Cardiac fibroblast (primary cell): ENCODE results near the gene MACROD2.

Source experiments
- DNase-seq, 2 donors: peaks; one replicate each; pipeline versions ENCODE4 v3.0.0 to v3.0.0-alpha.2; 2010; ENCODE audit warnings: low read depth in 2 of 2
- H3K4me3 ChIP-seq, 2 donors: replicated peaks in 1 of 2; 1 replicate in 1 of 2; 2 replicates in 1 of 2; pipeline ENCODE4 v1.5.1; 2011; ENCODE audit warnings: low read depth in 2 of 2, low read length in 2 of 2, mild to moderate bottlenecking in 2 of 2, moderate library complexity in 1 of 2
- TF ChIP-seq, protein P1 (sequence below): IDR thresholded peaks from one replicate; pipeline ENCODE4 v1.5.1; 2011; ENCODE audit warnings: low read depth, mild to moderate bottlenecking, low read length, inconsistent platforms

The MACROD2 gene

DNA sequence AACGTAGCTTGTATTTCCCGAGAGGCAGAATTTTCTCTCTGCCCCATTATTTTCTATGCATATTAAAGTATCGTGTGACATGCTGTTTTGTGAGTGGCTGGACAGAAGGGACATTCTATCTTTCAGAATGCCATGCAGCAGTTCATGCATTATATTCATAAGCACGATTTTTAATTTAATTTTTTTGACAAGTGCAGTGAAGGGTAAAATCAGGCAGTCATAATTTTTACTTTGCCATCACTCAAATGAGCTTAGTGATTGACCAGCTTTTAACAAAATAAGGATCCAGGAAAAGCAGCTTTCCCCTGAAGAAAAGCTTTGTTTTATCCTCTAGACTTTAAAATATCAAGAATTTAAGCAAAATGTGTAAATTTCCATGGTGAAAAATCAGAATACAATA, 1904.7 kb downstream of the MACROD2 start:
- TF ChIP-seq, protein P1, sequence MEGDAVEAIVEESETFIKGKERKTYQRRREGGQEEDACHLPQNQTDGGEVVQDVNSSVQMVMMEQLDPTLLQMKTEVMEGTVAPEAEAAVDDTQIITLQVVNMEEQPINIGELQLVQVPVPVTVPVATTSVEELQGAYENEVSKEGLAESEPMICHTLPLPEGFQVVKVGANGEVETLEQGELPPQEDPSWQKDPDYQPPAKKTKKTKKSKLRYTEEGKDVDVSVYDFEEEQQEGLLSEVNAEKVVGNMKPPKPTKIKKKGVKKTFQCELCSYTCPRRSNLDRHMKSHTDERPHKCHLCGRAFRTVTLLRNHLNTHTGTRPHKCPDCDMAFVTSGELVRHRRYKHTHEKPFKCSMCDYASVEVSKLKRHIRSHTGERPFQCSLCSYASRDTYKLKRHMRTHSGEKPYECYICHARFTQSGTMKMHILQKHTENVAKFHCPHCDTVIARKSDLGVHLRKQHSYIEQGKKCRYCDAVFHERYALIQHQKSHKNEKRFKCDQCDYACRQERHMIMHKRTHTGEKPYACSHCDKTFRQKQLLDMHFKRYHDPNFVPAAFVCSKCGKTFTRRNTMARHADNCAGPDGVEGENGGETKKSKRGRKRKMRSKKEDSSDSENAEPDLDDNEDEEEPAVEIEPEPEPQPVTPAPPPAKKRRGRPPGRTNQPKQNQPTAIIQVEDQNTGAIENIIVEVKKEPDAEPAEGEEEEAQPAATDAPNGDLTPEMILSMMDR = no peak
- no peak for DNase-seq
- no peak overlapping the region for H3K4me3 ChIP-seq

DNA sequence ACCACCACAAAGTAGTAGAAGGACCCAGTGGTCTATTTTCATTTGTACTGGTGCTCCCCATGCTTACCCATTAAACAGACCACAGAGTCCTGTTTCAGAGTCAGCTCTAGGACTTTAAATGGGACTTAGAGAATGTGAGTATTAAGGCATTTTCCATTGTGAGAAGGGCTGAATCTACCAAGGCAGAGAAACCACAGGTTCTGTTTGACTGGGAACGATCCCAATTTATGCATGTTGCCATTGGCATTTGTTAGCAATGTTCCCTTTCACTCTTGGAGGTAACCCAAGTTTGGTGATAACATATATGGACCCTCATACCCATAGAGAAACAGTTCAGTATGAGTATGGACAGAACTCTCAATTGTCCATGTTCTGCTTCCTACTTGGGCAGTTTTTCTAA, 1905.1 kb downstream of the MACROD2 start:
- no peak for DNase-seq

DNA sequence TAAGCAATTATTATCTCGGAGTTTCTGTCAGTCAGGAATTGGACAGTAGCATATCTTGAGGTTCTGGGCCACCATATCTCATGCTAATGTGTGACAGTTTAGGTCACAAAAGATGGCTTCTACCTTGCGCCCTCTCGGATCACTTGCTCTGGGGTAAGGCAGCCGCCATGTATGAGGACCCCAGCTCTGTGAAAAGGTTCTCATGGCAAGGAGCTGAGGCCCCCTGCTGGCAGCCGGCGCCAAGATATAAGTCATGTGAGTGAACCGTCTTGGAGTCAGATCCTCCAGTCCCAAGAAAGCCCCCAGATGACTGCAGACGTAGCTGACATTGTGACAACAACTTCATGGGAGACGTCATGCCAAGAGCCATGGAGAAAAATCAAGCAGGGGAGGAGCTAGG, 1907.2 kb downstream of the MACROD2 start:
- TF ChIP-seq, protein P1 = no peak
- H3K4me3 ChIP-seq = no peak overlapping the region
- DNase-seq = no peak

More for the DNA sequence above, 1905.1 kb downstream of the MACROD2 start:
- TF ChIP-seq, protein P1 = no peak
- H3K4me3 ChIP-seq = no peak overlapping the region

DNA sequence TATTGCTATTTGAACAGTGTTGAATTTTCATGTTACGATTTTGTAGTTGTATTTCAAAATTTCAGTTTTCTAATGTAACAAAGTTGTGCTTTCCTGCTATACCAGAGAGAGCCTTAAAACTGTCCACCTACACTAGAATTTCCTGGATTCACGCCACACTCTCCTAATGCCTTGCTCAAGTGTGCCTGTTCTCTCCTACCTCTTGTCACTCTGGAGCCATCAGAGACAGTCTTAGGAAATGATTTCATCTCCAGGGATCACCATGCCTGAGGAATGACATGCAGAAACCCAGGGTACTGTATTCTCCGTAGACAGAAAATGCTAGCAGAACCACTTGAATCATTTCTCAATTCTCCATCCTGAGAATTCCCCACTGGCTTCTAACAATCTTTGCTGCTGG, 1910.3 kb downstream of the MACROD2 start:
- TF ChIP-seq, protein P1 = no peak
- no peak for DNase-seq
- H3K4me3 ChIP-seq = no peak overlapping the region

DNA sequence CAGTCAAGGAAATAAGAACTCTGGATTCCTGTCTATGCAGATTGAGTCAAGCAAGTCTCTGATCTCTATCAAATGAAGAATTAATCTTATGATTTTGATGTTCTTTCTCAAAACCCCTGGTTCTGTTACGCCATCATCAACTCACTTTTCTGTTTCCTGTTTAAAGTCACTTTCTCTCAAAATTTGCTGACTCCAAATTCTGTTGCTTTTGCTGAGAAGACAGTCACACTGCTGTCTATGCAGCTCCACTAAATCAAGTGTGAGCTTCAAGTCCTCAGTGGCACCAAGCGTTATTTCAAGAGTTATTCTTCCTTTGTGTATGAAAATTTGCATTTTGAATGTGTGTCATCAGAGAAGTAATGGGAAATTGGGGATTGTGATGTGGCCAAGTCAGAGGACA, 1914.7 kb downstream of the MACROD2 start:
- no peak overlapping the region for H3K4me3 ChIP-seq
- DNase-seq = no peak
- TF ChIP-seq, protein P1 = no peak

DNA sequence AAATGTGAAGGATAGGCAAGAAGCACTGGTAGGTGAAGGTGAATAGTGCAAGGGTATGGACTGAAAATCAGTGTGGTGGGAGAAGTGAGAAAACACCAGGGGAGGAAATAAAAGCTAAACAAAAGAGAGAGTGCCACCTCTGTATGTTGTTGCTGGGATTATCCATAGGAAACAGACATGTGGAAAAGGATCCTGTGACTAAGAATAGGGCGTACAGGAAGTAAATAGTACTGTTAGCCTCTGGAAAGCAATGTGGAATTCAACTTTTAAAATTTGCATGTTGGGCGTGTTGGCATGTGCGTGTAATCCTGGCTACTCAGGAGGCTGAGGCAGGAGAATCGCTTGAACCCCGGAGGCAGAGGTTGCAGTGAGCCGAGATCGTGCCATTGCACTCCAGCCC, 1916.3 kb downstream of the MACROD2 start:
- no peak overlapping the region for H3K4me3 ChIP-seq
- no peak for DNase-seq
- TF ChIP-seq, protein P1 = no peak

DNA sequence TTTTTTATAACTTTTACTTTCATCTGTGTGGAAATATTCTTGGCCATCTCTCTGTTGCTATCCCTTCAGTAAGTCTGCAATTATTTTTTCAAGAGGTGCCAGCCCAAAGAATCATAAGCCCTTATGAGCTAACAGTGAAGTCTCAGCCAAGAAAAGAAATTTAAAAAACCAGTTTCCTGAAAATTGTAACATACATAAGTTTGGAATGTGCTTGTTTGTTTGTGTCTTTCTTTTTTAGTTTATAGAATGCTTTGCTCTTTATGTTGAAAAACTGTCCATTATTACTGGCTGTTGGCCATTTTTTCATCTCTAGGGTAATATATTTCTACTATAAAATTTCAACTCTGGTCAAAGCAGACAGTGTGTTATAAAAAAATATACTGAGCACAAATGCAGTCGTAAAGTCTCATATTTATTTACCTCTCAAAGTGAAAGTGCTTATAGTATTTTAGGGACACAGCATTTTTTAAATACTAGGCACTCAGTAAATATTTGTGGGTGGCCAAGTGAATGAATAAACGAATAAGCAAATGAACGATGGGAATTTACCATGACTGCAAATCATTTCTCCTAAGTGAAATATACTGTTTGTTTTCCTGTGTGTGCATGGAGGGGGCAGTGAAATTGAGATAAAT, 1918.2 kb downstream of the MACROD2 start:
- H3K4me3 ChIP-seq = no peak overlapping the region
- TF ChIP-seq, protein P1 = no peak

More for the DNA sequence above, 1918.2 kb downstream of the MACROD2 start:
- no peak for DNase-seq
